Activated CD4-positive, alpha-beta T cell treated with anti-CD3 and anti-CD28 coated beads for 36 hours (primary cell): ENCODE data around the gene ZNF630. TPM values are rescaled to one million over a fixed set of nuclear protein-coding genes. Genes with fewer than 3 reads are reported as not detected.
"Not testable (repeated sequence)": the region's sequence is repeated elsewhere in the genome, so short reads cannot be mapped to it uniquely, and the experiment has no call there.

Experiments
- ATAC-seq: fragments of 200-7000 bp; cut with Tn5 transposase; one replicate; pipeline ENCODE4 v1.10.0; 2021; ENCODE audit warnings: mild to moderate bottlenecking, moderate library complexity
- CTCF ChIA-PET: fragments of 350-600 bp; sonication (Branson Sonifier 250); formaldehyde crosslinking; loops from one replicate; lab custom pipeline; 2021; ENCODE audit warnings: antibody characterized with exemption; lab: Charles Lee
- POLR2A ChIA-PET: fragments of 350-600 bp; sonication (Branson Sonifier 250); formaldehyde crosslinking; loops from one replicate; lab custom pipeline; 2021; ENCODE audit warnings: antibody characterized with exemption, inconsistent platforms; lab: Charles Lee
- DNase-seq: peaks from one replicate; pipeline ENCODE4 v3.0.0-alpha.2; 2020
- H3K27ac Mint-ChIP-seq: one replicate; pipeline ENCODE4 v1.8.0; 2021; ENCODE audit warnings: mixed read lengths
- H3K27me3 Mint-ChIP-seq: one replicate; pipeline ENCODE4 v1.8.0; 2021; ENCODE audit warnings: mixed read lengths
- H3K36me3 Mint-ChIP-seq: one replicate; pipeline ENCODE4 v1.8.0; 2021; ENCODE audit warnings: low read depth, mixed read lengths
- H3K4me1 Mint-ChIP-seq: one replicate; pipeline ENCODE4 v1.8.0; 2021; ENCODE audit warnings: mixed read lengths
- H3K4me3 Mint-ChIP-seq: one replicate; pipeline ENCODE4 v1.8.0; 2021; ENCODE audit warnings: mild to moderate bottlenecking, moderate library complexity, mixed read lengths
- H3K9me3 Mint-ChIP-seq: one replicate; pipeline ENCODE4 v1.8.0; 2021; ENCODE audit warnings: low read depth, mixed read lengths
- intact Hi-C, 2 experiments: fragments of 100-400 bp; cut with DNase I in 1 of 2; cut with micrococcal nuclease in 1 of 2; formaldehyde crosslinking; loops; one replicate each; pipeline versions ENCODE4 v1.14.2 to v1.15.1; 2022 to 2024; cut with DNase I, micrococcal nuclease
- total RNA-seq, 2 experiments: library from RNA; stranded (reverse); gene quantifications; one replicate each; pipeline ENCODE4 v1.2.3, GENCODE V29; 2021

Gene ZNF630
- total RNA-seq, result 1 to 10 TPM; 1.7 to 1.8 TPM

DNA sequence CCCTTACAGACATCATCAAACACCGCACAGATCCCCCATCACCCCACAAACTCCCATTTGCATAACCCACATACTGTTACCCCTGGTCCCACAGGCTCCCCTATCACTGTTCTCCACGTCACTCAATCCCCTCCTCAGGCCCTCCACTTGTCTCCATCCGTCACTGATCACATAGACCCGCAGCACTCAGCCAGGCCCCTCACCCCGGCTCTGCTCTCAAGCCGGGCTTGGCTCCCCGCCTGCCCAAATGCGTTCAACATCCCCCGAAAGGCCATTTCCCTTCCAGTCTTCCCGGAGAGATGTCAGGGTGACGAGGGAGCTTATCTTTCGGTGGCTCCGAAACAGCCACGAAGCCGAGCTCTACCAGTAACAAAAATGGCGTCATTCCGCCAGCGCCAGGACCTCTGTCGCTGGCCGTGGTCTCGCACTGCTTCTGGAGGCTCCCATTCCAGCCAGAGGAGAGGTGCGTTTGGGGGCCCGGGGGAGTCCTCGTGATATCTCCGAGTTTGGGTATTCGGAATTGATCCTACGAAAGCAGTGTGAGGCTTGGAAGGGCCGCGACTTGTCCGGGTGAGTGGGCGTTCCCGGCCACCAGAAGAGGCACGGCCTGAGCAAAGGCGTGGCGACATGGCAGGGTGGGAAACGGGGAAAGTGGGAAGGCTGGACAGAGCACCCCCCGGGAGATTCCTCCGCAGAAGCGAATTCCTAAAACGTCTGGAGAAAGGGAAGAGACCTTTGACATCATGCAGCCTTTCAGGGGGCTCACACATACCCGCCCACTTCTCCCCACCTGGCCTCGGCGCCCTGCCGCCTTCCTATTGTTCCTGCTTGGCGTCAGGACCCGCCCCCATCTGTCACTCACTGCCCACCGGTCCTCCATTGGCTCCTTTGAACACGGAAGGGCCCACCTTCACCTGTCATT is at the start of gene ZNF630:
TSS of gene ZNF630 (minus strand) at position 577 of the 922 bp plus-strand sequence. CDS start 4,754 bp downstream, outside the sequence.
- CTCF ChIA-PET, result no interaction called here
- Mint-ChIP-seq H3K36me3 (no peaks in the 10 kb centered on the region), H3K27ac (peak within 1 kb of the TSS; percentile 90), H3K4me3 (peak within 1 kb of the TSS; percentile 81), H3K4me1 (peaks cover 7% of the 10 kb centered on the region), H3K9me3 (no peaks in the 10 kb centered on the region), H3K27me3 (no peaks in the 10 kb centered on the region)
- intact Hi-C loops, result loop anchor here in 1 of 2 experiments (2.0 kb wide), 1 partner anchor 503 kb away; the partner anchor contains the start of gene RBM3
- POLR2A ChIA-PET, result interaction anchor here (0.8 kb wide), 1 partner anchor 1191 kb away, joined by 3 read pairs; no protein-coding TSS in a partner anchor
- peak; percentile 77 for DNase-seq
- ATAC-seq, result peak; percentile 92

DNA sequence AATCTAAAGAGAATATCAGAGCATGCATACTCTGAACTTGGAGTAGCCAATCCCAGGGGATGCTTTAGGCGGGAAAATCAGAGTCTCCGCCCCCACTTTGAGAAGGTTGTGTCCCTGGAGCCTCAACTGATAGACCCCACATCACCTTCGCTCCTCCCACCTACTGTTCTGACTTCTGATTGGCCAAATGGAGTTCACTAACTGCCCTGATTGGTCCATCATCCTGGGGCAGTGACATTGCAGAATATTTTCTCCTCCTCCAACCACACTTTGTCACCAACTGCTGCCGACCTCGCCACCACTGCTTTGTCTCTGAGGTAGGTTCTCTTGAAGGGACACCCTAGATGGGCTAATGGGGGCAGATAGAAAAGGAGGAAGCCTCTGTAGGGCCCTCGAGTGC is 36.3 kb upstream of the ZNF630 start:
- ATAC-seq (no peak), DNase-seq (no peak)
- intact Hi-C loops, result no loop called here
- Mint-ChIP-seq H3K4me1 (peaks cover 2% of the 10 kb centered on the region), H3K36me3 (no peaks in the 10 kb centered on the region), H3K4me3 (no peak overlapping the region), H3K27ac (no peak overlapping the region), H3K27me3 (no peaks in the 10 kb centered on the region), H3K9me3 (no peaks in the 10 kb centered on the region)
- ChIA-PET CTCF (no interaction called here), POLR2A (no interaction called here)

DNA sequence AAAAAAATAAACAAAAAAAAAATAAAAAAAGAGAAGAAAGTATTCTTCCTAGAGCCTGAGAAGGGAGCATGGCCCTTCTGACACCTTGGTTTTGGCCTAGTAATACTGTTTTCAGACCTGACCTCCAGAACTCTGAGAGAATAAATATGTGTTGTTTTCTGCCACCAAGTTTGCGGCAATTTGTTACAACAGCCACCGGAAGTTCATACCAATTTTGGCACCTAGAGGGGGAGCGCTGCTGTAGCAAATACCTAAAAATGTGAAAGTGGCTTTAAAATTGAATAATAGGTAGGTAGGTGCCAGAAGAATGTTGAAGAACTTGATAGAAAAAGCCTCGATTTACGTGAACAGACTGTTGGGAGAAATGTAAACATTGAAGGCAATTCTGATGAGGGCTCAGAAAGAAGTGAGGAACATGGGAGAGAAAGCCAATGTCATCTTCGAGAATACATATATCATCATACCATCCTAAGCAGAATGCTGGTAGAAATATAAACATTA is 31.5 kb upstream of the ZNF630 start:
- no peaks in the 10 kb centered on the region for H3K27me3 Mint-ChIP-seq
- peaks cover 2% of the 10 kb centered on the region for H3K4me1 Mint-ChIP-seq
- ChIA-PET POLR2A (no interaction called here), CTCF (no interaction called here)
- ATAC-seq (no peak), DNase-seq (no peak)
- H3K9me3 Mint-ChIP-seq, result no peaks in the 10 kb centered on the region
- no peak overlapping the region for H3K4me3 Mint-ChIP-seq
- intact Hi-C loops, result no loop called here
- no peak overlapping the region for H3K27ac Mint-ChIP-seq
- H3K36me3 Mint-ChIP-seq, result no peaks in the 10 kb centered on the region

DNA sequence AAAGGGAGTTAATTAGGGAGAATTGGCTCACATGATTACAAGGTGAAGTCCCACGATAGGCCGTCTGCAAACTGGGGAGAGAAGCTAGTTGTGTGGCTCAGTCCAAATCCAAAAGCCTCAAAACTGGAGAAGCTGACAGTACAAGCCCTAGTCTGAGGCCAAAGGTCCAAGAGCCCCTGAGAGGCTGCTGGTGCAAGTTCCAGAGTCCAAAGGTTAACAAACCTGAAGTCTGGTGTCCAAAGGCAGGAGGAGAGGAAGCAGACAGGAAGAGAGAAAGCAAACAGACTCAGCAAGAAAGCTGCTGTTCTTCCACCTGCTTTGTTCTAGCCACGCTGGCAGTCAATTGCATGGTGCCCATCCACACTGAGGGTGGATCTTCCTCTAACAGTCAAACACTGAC is 30.0 kb upstream of the ZNF630 start:
- ChIA-PET CTCF (no interaction called here), POLR2A (no interaction called here)
- no peak for DNase-seq
- Mint-ChIP-seq H3K27ac (no peak overlapping the region), H3K4me3 (no peak overlapping the region), H3K36me3 (no peaks in the 10 kb centered on the region), H3K4me1 (peaks cover 2% of the 10 kb centered on the region), H3K27me3 (no peaks in the 10 kb centered on the region), H3K9me3 (no peaks in the 10 kb centered on the region)
- no peak for ATAC-seq
- intact Hi-C loops, result no loop called here

DNA sequence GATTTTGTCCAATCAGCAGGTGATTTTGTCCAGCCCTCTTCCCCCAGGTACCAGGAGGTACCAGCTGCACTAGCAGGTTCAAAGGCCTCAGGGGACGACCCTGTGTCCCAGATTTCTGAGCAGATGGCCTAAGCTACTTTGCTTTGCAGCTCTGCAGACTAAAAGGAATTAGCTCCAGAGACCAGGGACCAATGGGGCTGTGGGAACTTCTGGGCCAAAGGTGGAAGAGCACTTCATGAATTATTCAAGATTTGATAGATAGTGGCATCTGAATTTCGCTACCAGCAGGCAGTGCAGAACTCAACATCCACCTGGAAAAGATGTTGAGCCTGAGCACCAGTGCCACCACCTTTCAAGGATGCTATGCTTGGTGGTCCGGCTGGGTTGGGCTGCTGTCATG is 21.1 kb upstream of the ZNF630 start:
- H3K9me3 Mint-ChIP-seq, H3K27me3 Mint-ChIP-seq, H3K4me3 Mint-ChIP-seq, DNase-seq, ATAC-seq, H3K36me3 Mint-ChIP-seq, H3K27ac Mint-ChIP-seq, POLR2A ChIA-PET, CTCF ChIA-PET, H3K4me1 Mint-ChIP-seq: not testable (repeated sequence)
- intact Hi-C loops, result loop anchor here in 1 of 2 experiments (10.0 kb wide), 1 partner anchor 58 kb away; no protein-coding TSS in a partner anchor

DNA sequence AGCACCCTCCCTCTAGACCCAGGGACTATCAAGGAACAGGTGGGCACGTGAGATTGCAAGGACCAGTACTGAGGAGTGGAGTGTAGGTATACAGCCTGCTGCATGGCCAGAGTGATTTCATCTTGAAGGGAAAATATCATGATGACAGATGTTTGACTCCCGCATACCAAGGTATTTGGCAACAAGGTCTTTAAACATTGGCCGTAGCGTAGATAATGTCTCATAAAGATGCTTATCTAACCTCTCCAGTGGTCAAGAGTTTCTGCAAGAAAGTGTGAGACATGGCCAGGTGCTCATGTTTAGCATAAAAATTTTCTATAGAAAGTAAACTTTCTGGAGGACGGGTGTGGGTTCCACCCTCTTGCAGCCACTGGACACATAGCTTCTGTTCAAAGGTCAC is 18.7 kb upstream of the ZNF630 start:
- H3K4me3 Mint-ChIP-seq, result no peak overlapping the region
- no peaks in the 10 kb centered on the region for H3K36me3 Mint-ChIP-seq
- no peaks in the 10 kb centered on the region for H3K9me3 Mint-ChIP-seq
- intact Hi-C loops, result loop anchor here in 1 of 2 experiments (10.0 kb wide), 1 partner anchor 55 kb away; no protein-coding TSS in a partner anchor
- CTCF ChIA-PET, result no interaction called here
- POLR2A ChIA-PET, result no interaction called here
- no peaks in the 10 kb centered on the region for H3K4me1 Mint-ChIP-seq
- DNase-seq (no peak), ATAC-seq (no peak)
- H3K27ac Mint-ChIP-seq, result no peak overlapping the region
- no peaks in the 10 kb centered on the region for H3K27me3 Mint-ChIP-seq

DNA sequence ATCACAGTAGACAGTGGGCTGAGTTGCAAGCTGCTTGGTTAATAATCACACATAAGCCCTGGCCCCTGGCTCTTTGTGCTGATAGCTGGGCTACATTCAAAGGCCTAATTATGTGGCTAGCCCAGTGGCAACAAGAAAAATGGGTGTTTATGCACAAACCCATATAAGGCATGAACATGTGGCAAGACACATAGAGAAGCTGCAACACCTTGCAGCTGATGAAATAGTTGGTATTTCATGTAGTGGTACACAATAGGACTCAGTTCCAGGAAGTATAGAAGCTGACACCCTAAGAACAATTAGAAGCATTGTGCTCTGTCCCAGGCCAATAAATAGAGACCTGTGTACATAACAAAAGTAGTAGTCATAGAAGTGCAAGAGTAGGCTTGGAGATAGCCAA is 14.6 kb upstream of the ZNF630 start:
- POLR2A ChIA-PET, result no interaction called here
- intact Hi-C loops, result no loop called here

DNA sequence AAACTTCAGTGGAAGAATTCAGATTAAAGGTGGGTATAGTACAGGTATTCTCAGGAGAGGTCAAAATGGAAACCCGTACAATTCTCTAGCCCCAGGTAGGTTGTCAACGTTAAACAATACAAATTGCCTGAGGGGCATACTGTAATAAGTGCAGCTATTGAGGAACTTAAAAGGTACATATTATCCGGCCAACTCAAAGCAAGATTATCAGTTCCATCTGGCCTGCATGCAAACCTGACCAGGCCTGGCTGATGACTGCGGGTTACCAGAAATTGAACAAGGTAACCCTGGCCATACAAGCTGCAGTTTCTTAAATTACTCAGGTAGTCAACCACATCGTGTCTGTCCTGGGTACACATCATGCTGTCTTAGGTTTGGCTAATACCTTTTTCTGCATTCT is 12.3 kb upstream of the ZNF630 start:
- H3K4me3 Mint-ChIP-seq, result no peak overlapping the region
- no peaks in the 10 kb centered on the region for H3K36me3 Mint-ChIP-seq
- no peak overlapping the region for H3K27ac Mint-ChIP-seq
- ATAC-seq (no peak), DNase-seq (no peak)
- ChIA-PET CTCF (interaction anchor here (0.7 to 1.4 kb wide), 2 partner anchors 11 to 21 kb away, joined by 4 to 5 read pairs; no protein-coding TSS in a partner anchor), POLR2A (no interaction called here)
- H3K4me1 Mint-ChIP-seq, result no peaks in the 10 kb centered on the region
- intact Hi-C loops, result loop anchor here (1.0 to 5.0 kb wide), 4 partner anchors 384 to 424 kb away; partner anchors contain the start of gene PORCN (in 1 of the 2)
- H3K9me3 Mint-ChIP-seq, result no peaks in the 10 kb centered on the region
- H3K27me3 Mint-ChIP-seq, result no peaks in the 10 kb centered on the region

More for the DNA sequence above, 14.6 kb upstream of the ZNF630 start:
- Mint-ChIP-seq H3K27me3 (no peaks in the 10 kb centered on the region), H3K27ac (no peak overlapping the region), H3K4me3 (no peak overlapping the region), H3K9me3 (no peaks in the 10 kb centered on the region), H3K4me1 (no peaks in the 10 kb centered on the region), H3K36me3 (no peaks in the 10 kb centered on the region)
- CTCF ChIA-PET, result no interaction called here
- ATAC-seq, result no peak
- no peak for DNase-seq

DNA sequence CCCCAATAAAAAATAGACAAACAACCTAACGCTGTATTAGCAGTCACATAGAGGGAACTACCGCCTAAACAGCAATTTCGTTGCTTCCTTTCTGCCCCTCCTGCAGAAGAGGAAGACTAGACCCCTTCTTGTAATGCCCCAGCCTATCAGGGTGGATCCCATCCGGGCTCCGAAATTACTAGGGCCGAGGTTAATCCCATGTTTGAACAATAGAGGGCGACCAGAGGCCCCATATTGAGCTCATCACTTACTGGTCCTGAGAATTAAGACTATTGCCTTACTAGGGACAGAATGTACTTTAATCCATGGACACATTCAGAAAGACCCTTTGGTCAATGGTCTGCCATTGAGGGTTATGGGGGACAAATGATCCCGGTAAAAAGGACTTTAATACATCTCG is 11.8 kb upstream of the ZNF630 start:
- ChIA-PET CTCF (interaction anchor here (0.7 to 1.4 kb wide), 2 partner anchors 11 to 21 kb away, joined by 4 to 5 read pairs; no protein-coding TSS in a partner anchor), POLR2A (no interaction called here)
- H3K36me3 Mint-ChIP-seq, result no peaks in the 10 kb centered on the region
- H3K4me3 Mint-ChIP-seq, result no peak overlapping the region
- H3K4me1 Mint-ChIP-seq, result no peaks in the 10 kb centered on the region
- intact Hi-C loops, result loop anchor here (1.0 to 5.0 kb wide), 4 partner anchors 384 to 424 kb away; partner anchors contain the start of gene PORCN (in 1 of the 2)
- H3K9me3 Mint-ChIP-seq, result no peaks in the 10 kb centered on the region
- no peaks in the 10 kb centered on the region for H3K27me3 Mint-ChIP-seq
- ATAC-seq, result peak; percentile 68
- H3K27ac Mint-ChIP-seq, result no peak overlapping the region
- peak; percentile 60 for DNase-seq

DNA sequence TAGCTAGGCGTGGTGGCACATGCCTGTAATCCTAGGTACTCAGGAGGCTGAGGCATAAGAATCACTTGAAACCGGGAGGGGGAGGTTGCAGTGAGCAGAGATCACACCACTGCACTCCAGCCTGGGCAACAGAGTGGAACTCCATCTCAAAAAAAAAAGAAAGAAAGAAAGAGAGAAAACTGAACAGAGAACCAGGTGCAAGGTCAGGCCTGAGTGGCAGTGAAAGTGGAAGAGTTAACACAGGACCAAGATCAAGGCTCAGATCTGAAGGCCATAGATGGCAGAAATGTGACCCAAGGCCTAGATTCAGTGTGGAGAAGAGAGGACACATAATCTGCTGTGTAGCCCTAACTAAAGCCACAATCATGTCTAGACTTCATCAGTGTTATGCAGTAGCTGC is 4.9 kb upstream of the ZNF630 start:
- ATAC-seq, result no peak
- Mint-ChIP-seq H3K4me1 (no peaks in the 10 kb centered on the region), H3K4me3 (no peak overlapping the region), H3K36me3 (no peaks in the 10 kb centered on the region), H3K27me3 (no peaks in the 10 kb centered on the region), H3K9me3 (no peaks in the 10 kb centered on the region), H3K27ac (no peak overlapping the region)
- intact Hi-C loops, result no loop called here
- no peak for DNase-seq
- CTCF ChIA-PET, result no interaction called here
- POLR2A ChIA-PET, result no interaction called here

DNA sequence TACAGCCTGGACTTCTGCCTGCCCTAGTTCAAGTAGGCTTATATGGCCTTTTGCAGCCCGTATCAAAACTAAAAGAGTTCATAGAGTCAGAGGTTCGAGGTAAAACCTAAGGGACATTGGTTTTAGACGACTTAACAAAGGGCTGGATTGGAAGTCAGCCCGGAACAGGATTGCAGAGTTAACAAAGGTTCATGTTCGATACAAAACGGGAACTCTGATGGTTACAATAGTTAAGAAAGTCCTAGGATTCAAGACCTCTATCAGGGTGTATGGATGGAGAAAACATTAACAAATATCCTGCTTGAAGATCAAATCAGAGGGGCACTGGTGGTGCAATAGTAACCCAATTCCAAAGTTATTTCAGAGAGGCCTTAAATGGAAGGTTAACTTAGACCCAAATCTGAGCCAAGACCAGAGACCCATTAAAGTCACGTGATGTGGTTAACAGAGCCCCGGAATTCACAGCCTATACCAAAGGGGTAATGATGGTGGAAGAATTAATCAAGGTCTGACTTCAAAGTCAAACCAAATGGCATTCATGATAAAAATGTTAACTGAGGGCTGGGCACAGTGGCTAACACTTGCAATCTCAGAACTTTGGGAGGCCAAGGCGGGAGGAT is 656 bp upstream of the ZNF630 start:
- H3K9me3 Mint-ChIP-seq, result no peaks in the 10 kb centered on the region
- CTCF ChIA-PET, result no interaction called here
- ATAC-seq (no peak), DNase-seq (no peak)
- H3K4me3 Mint-ChIP-seq, result peak overlapping the region; percentile 81
- peak overlapping the region; percentile 90 for H3K27ac Mint-ChIP-seq
- no peaks in the 10 kb centered on the region for H3K36me3 Mint-ChIP-seq
- POLR2A ChIA-PET, result no interaction called here
- intact Hi-C loops, result loop anchor here in 1 of 2 experiments (2.0 kb wide), 1 partner anchor 503 kb away; the partner anchor contains the start of gene RBM3
- H3K27me3 Mint-ChIP-seq, result no peaks in the 10 kb centered on the region
- H3K4me1 Mint-ChIP-seq, result peaks cover 7% of the 10 kb centered on the region
